GM18868 (cell line): Measurements from ENCODE around the gene ATOSB.

Source experiments
- ATAC-seq: cut with Tn5 transposase; IDR thresholded peaks from one replicate; pipeline ENCODE4 v1.9.1; 2021; ENCODE audit warnings: mild to moderate bottlenecking, moderate library complexity; ENCODE audit not compliant: unreplicated experiment

Gene ATOSB

GRCh38 chr9:35057271-35057620 is 58.4 kb downstream of the ATOSB start:
- no peak for ATAC-seq

GRCh38 chr9:35056571-35057270 is 58.9 kb downstream of the ATOSB start:
- no peak for ATAC-seq

- ATAC-seq = no peak
Observed at GRCh38 chr9:35054871-35055644, 60.6 kb downstream of the ATOSB start.

- no peak for ATAC-seq
Observed at GRCh38 chr9:35054185-35054835, 61.4 kb downstream of the ATOSB start.
